PFSK-1 (cell line): ENCODE measurements around the gene ALG9.

Experiments used
- FOXP2 ChIP-seq: optimal IDR thresholded peaks from 2 replicates; pipeline ENCODE3; 2011; ENCODE audit warnings: borderline replicate concordance, control low read depth, inconsistent platforms; ENCODE audit not compliant: insufficient read depth; ENCODE audit errors: extremely low read length, extremely low read depth
- POLR2AphosphoS5 ChIP-seq: IDR thresholded peaks from 2 replicates; pipeline ENCODE4 v1.6.1; 2012; ENCODE audit warnings: low read depth, mild to moderate bottlenecking, control low read depth, low read length, moderate library complexity
- REST ChIP-seq, 2 experiments: IDR thresholded peaks; 2 replicates each; pipeline versions ENCODE4 v1.6.1 to v1.8.0; 2011 to 2012; ENCODE audit warnings: low read depth in 2 of 2, low read length in 2 of 2, control low read depth in 1 of 2, inconsistent platforms in 1 of 2, mild to moderate bottlenecking in 1 of 2, moderate library complexity in 1 of 2; ENCODE audit not compliant: insufficient read depth in 1 of 2
- SIN3A ChIP-seq: IDR thresholded peaks from 2 replicates; pipeline ENCODE4 v1.6.1; 2012; ENCODE audit warnings: mild to moderate bottlenecking, low read length, moderate library complexity, borderline replicate concordance; ENCODE audit not compliant: insufficient read depth
- TAF1 ChIP-seq: IDR thresholded peaks from 2 replicates; pipeline ENCODE4 v1.6.1; 2012; ENCODE audit warnings: low read length, control low read depth, borderline replicate concordance; ENCODE audit not compliant: insufficient read depth

The ALG9 gene

GRCh38 chr11:111739299-111739698, 132.1 kb downstream of the ALG9 start:
- TF ChIP-seq SIN3A (no peak), TAF1 (no peak), FOXP2 (no peak), REST (IDR thresholded peaks at IDR 0.05; ENCODE audit: insufficient read depth in 1 of 2, low read depth in 2 of 2, low read length in 2 of 2) (no peak), POLR2AphosphoS5 (no peak)

- TF ChIP-seq SIN3A, result no peak
- no peak for TF ChIP-seq REST (IDR thresholded peaks at IDR 0.05; ENCODE audit: insufficient read depth in 1 of 2, low read depth in 2 of 2, low read length in 2 of 2)
- no peak for TF ChIP-seq TAF1
- no peak for TF ChIP-seq FOXP2
- TF ChIP-seq POLR2AphosphoS5, result no peak; the same call in 1 of the 2 replicates
These were observed 133.8 kb downstream of the ALG9 start for GRCh38 chr11:111737444-111738210.

- no peak for TF ChIP-seq FOXP2
- peak; percentile 8; the same call in 1 of the 2 replicates for TF ChIP-seq POLR2AphosphoS5
These were observed 134.5 kb downstream of the ALG9 start for GRCh38 chr11:111736621-111737443.
